Measurements from ENCODE around the gene TRMT61B. TPM values are rescaled to one million over a fixed set of nuclear protein-coding genes. Genes with fewer than 3 reads are reported as not detected.

TRMT61B gene
- total and polyA plus RNA-seq, 9 of the 15 experiments (the other 6 are each of a cell fraction or from before 2014, with no cell fraction given): 13.2 to 28.3 (median 19.5) TPM

DNA sequence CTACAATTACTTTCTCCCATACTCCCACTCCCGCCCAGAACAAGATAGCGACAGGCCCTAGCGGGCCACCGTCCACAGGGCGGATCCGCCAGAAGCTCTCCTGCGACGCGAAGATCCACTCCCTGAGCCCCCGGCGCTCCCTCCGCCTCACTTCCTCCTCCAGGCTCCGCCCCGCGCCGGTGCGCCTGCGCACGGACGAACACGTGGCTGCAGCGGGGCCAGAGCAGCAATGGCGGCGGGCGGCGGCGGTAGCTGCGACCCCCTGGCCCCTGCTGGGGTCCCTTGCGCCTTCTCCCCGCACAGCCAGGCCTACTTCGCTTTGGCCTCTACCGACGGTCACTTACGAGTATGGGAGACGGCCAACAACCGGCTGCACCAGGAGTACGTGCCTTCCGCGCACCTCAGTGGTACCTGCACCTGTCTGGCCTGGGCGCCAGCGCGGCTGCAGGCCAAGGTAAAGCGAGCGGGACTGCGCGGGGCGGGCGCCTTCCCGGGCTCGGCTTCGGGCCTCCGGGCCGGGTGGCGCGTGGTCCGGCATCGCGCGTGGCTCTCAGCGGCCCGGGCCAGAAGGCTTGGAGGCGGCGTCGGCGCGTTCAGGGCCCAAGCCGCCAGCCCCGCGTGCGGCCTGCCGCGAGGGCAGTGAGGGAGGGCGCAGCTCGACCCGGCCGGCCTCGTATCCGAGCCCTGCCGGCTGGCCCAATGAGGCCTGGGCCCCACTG lies 24.5 kb upstream of the TRMT61B start, which contains the start of gene WDR43 (continued):
- TF ChIP-seq RBM15 (IDR thresholded peaks at IDR 0.05; ENCODE audit: insufficient read depth, low read length) (no peak), MECOM (CRISPR knock-in tag; IDR thresholded peaks at IDR 0.05) (no peak), NBN (IDR thresholded peaks at IDR 0.05; ENCODE audit: low read depth) (no peak), E2F3 (CRISPR knock-in tag; IDR thresholded peaks at IDR 0.05) (no peak), NCOA2 (IDR thresholded peaks at IDR 0.05; ENCODE audit: partially characterized antibody in 2 of 2) (no peak), SP2 (IDR thresholded peaks at IDR 0.05; ENCODE audit: extremely low read depth, low read depth, low read length, poor library complexity, severe bottlenecking) (no peak), ZNF12 (CRISPR knock-in tag; IDR thresholded peaks at IDR 0.05) (no peak; the same call in 1 of the 2 replicates), ZNF561 (CRISPR knock-in tag; conservative IDR thresholded peaks at IDR 0.05) (no peak), IFI16 (CRISPR knock-in tag; IDR thresholded peaks at IDR 0.05) (no peak), TAF7 (tag; IDR thresholded peaks at IDR 0.05) (peak; percentile 84), SMAD3 (CRISPR knock-in tag; conservative IDR thresholded peaks at IDR 0.05) (no peak), ZZZ3 (IDR thresholded peaks at IDR 0.05) (no peak), MYBL2 (IDR thresholded peaks at IDR 0.05; ENCODE audit: low read depth) (no peak), MYBL2 (CRISPR knock-in tag; IDR thresholded peaks at IDR 0.05; ENCODE audit: borderline replicate concordance) (no peak), NFXL1 (CRISPR knock-in tag; IDR thresholded peaks at IDR 0.05) (no peak), CREB1 (IDR thresholded peaks at IDR 0.05) (peak; percentile 95), CREB1 (CRISPR knock-in tag; IDR thresholded peaks at IDR 0.05) (peak; percentile 92), ZNF551 (CRISPR knock-in tag; IDR thresholded peaks at IDR 0.05) (no peak), PURB (CRISPR knock-in tag; IDR thresholded peaks at IDR 0.05; ENCODE audit: low read depth) (no peak)
- TF ChIP-seq, protein P1, sequence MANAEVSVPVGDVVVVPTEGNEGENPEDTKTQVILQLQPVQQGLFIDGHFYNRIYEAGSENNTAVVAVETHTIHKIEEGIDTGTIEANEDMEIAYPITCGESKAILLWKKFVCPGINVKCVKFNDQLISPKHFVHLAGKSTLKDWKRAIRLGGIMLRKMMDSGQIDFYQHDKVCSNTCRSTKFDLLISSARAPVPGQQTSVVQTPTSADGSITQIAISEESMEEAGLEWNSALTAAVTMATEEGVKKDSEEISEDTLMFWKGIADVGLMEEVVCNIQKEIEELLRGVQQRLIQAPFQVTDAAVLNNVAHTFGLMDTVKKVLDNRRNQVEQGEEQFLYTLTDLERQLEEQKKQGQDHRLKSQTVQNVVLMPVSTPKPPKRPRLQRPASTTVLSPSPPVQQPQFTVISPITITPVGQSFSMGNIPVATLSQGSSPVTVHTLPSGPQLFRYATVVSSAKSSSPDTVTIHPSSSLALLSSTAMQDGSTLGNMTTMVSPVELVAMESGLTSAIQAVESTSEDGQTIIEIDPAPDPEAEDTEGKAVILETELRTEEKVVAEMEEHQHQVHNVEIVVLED (CRISPR knock-in tag; IDR thresholded peaks at IDR 0.05): peak; percentile 23; the same call in 1 of the 2 replicates
- TF ChIP-seq, protein P2, sequence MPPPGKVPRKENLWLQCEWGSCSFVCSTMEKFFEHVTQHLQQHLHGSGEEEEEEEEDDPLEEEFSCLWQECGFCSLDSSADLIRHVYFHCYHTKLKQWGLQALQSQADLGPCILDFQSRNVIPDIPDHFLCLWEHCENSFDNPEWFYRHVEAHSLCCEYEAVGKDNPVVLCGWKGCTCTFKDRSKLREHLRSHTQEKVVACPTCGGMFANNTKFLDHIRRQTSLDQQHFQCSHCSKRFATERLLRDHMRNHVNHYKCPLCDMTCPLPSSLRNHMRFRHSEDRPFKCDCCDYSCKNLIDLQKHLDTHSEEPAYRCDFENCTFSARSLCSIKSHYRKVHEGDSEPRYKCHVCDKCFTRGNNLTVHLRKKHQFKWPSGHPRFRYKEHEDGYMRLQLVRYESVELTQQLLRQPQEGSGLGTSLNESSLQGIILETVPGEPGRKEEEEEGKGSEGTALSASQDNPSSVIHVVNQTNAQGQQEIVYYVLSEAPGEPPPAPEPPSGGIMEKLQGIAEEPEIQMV (tag; conservative IDR thresholded peaks at IDR 0.05; ENCODE audit: low read depth): no peak
- TF ChIP-seq, protein P3, sequence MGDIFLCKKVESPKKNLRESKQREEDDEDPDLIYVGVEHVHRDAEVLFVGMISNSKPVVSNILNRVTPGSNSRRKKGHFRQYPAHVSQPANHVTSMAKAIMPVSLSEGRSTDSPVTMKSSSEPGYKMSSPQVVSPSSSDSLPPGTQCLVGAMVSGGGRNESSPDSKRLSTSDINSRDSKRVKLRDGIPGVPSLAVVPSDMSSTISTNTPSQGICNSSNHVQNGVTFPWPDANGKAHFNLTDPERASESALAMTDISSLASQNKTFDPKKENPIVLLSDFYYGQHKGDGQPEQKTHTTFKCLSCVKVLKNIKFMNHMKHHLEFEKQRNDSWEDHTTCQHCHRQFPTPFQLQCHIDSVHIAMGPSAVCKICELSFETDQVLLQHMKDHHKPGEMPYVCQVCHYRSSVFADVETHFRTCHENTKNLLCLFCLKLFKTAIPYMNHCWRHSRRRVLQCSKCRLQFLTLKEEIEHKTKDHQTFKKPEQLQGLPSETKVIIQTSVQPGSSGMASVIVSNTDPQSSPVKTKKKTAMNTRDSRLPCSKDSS (IDR thresholded peaks at IDR 0.05; ENCODE audit: low read depth, partially characterized antibody): no peak
- TF ChIP-seq, protein P4, sequence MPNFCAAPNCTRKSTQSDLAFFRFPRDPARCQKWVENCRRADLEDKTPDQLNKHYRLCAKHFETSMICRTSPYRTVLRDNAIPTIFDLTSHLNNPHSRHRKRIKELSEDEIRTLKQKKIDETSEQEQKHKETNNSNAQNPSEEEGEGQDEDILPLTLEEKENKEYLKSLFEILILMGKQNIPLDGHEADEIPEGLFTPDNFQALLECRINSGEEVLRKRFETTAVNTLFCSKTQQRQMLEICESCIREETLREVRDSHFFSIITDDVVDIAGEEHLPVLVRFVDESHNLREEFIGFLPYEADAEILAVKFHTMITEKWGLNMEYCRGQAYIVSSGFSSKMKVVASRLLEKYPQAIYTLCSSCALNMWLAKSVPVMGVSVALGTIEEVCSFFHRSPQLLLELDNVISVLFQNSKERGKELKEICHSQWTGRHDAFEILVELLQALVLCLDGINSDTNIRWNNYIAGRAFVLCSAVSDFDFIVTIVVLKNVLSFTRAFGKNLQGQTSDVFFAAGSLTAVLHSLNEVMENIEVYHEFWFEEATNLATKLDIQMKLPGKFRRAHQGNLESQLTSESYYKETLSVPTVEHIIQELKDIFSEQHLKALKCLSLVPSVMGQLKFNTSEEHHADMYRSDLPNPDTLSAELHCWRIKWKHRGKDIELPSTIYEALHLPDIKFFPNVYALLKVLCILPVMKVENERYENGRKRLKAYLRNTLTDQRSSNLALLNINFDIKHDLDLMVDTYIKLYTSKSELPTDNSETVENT (CRISPR knock-in tag; IDR thresholded peaks at IDR 0.05): peak; percentile 85
